SW480 (cell line): ENCODE measurements around the gene TICAM1.
"Not testable (repeated sequence)": the region's sequence is repeated elsewhere in the genome, so short reads cannot be mapped to it uniquely, and the experiment has no call there.

Experiments
- DNase-seq: peaks from one replicate; pipeline ENCODE4 v3.0.0-alpha.2; 2016; ENCODE audit warnings: low spot score

TICAM1 gene

GRCh38 chr19:4803736-4804695 is 27.5 kb downstream of the TICAM1 start:
- DNase-seq = peak; percentile 36

GRCh38 chr19:4802711-4803110 is 28.8 kb downstream of the TICAM1 start:
- DNase-seq = no peak

DNA sequence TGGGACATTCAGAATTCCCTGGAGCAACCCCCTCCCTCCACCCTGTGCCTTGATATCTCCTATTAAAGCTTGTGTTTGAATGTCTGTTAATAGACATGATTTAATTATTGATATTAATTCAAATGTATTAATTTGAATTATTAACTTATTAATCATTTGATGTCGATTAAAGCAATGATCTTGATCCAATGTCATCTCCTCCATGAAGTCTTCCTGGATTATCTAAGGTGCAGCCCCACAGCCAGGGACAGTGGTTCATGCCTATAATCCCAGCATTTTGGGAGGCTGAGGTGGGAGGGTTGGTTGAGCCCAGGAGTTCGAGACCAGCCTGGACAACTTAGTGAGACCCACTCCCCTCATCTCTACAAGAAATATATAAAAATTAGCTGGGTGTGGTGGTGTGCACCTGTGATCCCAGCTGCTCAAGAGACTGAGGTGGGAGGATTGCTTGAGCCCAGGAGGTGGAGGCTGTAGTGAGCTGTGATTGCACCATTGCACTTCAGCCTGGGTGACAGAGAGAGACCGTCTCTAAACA is 30.4 kb downstream of the TICAM1 start:
- DNase-seq = no peak

DNA sequence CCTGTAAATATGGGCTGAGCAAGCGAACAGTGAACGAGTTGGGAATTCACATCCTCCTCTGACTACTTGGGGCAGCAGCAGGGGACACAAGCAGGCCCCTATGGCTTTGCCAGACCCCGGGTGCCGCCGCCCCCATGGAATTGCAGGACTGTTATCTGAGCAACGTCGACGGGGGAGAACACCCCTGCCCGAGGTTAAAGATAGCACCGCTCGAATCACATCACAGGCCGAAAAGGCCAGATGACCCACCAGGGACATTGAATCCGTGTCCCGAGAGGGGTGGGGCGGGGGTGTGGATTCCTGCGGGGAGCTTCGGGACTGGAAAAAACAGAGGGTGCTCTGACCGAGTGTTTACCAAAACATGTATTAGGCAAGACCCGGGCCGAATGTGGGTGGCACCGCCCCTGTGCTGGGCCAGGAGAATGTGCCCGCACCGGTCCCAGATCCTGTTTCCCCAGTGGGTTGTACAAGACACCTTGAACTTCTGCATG is 30.9 kb downstream of the TICAM1 start:
- DNase-seq = no peak

GRCh38 chr19:4795400-4795799 is 36.1 kb downstream of the TICAM1 start:
- DNase-seq = no peak

DNA sequence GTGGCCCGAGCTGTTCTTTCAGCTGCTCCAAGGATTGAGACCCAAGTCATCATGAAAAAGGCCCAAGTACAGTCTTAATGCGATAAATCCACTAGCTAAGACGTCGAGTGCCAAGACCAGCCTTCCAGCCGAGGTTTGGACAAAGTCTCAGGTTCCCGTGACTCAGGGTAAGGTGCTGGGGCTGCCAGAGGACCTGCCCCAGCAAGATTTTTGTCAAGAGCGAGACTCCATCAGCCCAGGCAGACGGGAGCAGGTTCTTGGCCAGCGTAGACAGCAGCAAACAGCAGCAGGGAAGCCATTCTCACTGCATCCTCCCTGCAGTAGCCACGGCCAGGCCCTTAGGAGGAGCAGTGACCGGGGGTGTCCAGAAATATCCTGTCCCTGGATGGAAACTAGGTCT is 36.5 kb downstream of the TICAM1 start:
- no peak for DNase-seq

GRCh38 chr19:4793278-4793677 is 38.2 kb downstream of the TICAM1 start:
- DNase-seq = not testable (repeated sequence)

DNA sequence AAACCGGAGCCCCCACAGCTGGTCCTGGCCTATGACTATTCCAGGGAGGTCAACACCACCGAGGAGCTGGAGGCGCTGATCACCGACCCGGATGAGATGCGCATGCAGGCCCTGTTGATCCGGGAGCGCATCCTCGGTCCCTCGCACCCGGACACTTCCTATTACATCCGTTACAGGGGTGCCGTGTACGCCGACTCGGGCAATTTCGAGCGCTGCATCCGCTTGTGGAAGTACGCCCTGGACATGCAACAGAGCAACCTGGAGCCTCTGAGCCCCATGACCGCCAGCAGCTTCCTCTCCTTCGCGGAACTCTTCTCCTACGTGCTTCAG is 38.7 kb downstream of the TICAM1 start:
- DNase-seq = not testable (repeated sequence)

- not testable (repeated sequence) for DNase-seq
Observed at GRCh38 chr19:4792019-4792865, 39.3 kb downstream of the TICAM1 start.

GRCh38 chr19:4791183-4792018 is 40.1 kb downstream of the TICAM1 start, which contains the start of gene FEM1A:
TSS of gene FEM1A (plus strand) at chr19:4791734. CDS start at chr19:4791855, 121 bp downstream.
- peak; percentile 99 for DNase-seq

GRCh38 chr19:4786412-4787016 is 45.0 kb downstream of the TICAM1 start:
- not testable (repeated sequence) for DNase-seq

- DNase-seq = no peak
Observed at GRCh38 chr19:4781801-4782200, 49.7 kb downstream of the TICAM1 start.

DNA sequence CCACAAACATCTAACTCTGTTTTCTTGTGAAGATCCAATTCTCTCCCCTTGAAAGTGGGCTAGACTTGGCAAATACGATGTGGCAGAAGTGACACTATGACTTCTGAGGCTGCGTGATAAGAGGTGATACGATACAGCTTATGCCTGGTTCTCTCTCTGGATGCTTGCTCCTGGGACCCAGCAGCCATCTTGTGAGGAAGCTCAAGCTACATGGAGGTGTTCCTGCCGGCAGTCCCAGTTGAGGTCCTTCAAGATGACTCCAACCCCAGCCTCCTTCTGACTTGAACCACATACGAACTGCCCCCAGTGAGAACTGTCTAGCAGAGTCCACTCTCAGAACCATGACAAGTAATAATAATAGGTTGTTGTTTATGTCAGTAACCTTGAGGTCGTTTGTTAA is 50.7 kb downstream of the TICAM1 start:
- no peak for DNase-seq

- not testable (repeated sequence) for DNase-seq
Observed at GRCh38 chr19:4778124-4778523, 53.4 kb downstream of the TICAM1 start.

DNA sequence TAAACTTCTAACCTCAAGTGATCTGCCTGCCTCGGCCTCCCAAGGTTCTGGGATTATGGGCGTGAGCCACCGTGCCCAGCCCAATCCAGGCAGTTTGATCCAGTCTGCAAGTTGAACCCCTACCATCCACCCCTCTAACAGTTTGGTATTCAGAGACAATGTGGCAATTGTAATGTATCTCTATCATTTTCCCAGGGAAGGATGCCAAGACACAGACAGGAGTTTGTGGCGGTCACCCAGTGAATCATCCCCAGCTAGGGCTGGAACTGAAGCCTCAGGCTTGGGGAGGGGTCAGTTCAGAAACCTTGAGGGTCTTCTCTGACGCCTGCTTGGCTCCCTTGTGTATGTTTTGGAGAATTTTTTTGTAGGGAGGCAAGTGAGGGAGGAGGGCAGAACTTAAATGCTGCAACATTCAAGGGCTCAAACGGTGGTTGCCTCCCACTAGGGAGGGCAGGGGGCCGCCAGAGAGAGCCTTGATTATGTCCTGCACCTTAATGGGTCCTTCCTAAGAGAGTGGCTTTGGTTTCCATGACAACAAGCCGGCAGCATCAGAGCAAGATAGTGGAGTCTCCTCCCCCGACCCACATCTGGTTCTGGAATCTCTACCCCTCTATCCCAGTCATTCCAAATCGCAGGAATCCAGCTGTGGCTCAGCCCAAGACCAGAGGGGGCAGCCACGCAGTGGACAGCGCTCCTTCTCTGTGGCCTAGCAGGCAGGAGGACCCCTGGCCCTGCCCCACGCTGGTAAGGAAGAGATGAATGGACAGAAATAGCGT is 54.9 kb downstream of the TICAM1 start:
- DNase-seq = no peak

DNA sequence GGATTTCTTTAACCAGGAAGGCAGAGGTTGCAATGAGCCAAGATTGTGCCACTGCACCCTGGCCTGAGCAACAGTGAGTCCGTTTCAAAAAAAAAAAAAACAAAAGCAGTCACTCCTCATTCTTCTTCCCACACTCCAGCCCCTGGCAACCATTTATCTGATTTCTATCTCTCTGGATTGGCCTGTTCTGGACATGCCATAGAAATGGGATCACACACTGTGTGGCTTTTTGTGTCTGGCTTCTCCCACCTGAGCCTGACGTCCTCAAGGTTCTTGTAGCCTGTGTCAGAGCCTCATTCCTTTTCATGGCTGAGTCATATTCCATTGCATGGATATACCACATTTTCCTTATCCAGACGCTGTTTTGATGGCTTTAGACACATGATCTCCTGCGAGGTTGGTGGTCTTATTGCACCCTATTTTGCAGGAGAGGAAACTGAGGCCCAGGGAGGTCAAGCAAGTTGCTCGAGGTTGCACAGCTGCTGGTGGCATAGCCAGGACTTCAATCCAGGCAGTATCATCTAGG is 55.8 kb downstream of the TICAM1 start:
- no peak for DNase-seq

- no peak for DNase-seq
Observed at GRCh38 chr19:4774136-4774535, 57.4 kb downstream of the TICAM1 start.

- no peak for DNase-seq
Observed at GRCh38 chr19:4773047-4773640, 58.4 kb downstream of the TICAM1 start.

DNA sequence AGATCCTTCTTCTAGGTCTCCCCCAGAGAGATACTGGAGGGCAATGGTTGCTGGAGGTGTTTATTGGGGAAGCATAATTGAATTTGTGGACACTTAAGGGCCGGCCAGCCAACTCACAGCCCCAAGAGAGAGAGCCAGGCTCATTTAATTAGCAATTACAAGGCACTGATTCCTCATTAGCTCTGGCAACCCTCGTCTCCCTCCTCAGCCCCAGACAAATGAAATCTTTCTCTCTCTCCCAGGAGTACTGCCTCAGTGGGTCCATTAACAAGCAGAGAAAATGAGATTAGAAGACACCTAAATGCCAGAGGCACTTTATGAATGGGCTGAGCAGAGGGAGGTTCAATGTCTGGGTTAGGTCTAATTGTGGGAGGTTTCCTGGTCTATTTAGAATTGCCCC is 58.9 kb downstream of the TICAM1 start:
- DNase-seq = no peak
